KBM-7 (cell line): ENCODE data around the gene PRSS21.

ENCODE experiments used
- DNase-seq: peaks from one replicate; pipeline ENCODE4 v3.0.0-alpha.2; 2015
- in situ Hi-C: fragments of 300-500 bp; cut with MboI; formaldehyde crosslinking; loops from 2 replicates; pipeline ENCODE4 v1.14.3; 2020; ENCODE audit warnings: low sequenced_read_pairs, low pct_unique_long_range_greater_than_20kb, mixed read lengths

PRSS21 gene

DNA sequence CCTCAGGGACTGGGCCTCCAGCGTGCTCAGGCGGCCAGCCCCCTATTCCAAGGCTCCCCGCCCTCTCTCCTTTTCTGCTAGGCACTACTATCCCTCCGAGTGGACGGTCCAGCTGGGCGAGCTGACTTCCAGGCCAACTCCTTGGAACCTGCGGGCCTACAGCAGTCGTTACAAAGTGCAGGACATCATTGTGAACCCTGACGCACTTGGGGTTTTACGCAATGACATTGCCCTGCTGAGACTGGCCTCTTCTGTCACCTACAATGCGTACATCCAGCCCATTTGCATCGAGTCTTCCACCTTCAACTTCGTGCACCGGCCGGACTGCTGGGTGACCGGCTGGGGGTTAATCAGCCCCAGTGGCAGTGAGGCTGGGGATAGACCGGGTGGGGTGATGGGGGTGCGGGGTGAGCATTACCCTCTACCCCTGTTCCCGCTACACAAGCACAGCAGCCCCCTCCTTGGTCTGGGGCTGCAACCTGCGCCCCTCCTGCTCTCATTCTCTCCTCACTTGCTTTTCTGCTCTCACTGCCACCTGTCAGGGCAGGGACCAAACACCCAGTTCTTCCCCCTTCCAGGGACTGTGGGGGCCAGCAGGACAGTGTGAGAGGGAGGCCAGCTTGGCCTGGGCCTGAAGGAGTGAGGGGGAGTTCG, 17.7 kb upstream of the PRSS21 start:
- in situ Hi-C loops: no loop called here
- no peak for DNase-seq

DNA sequence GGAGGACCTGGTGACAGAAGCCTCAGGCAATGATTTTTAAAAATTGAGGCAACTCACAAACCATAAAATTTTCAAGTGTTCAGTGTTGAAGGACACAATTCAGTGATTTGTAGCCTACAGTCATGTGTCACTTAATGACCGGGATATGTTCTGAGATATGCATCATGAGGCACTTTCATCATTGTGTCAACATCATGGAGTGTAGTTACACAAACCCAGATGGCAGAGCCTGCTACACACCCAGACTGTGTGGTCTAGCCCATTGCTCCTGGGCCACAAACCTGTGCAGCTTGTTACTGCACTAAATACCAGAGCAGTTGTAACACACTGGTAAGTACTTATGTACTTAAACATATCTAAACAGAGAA, 17.2 kb upstream of the PRSS21 start:
- in situ Hi-C loops: no loop called here
- DNase-seq: no peak

- in situ Hi-C loops: no loop called here
Observed at GRCh38 chr16:2803545-2804195, 13.4 kb upstream of the PRSS21 start.

DNA sequence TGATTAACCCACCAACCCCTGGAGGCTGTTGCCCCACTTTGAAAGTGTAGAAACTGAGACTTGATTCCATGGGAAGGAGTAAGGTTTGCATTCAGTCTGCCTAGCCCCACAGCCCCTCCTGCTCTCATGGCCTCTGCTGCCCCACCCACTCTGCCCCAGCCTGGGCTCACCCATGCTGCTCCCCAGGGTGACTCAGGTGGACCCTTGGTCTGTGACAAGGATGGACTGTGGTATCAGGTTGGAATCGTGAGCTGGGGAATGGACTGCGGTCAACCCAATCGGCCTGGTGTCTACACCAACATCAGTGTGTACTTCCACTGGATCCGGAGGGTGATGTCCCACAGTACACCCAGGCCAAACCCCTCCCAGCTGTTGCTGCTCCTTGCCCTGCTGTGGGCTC, 12.3 kb upstream of the PRSS21 start:
- no peak for DNase-seq
- in situ Hi-C loops: no loop called here

More at GRCh38 chr16:2803545-2804195, 13.4 kb upstream of the PRSS21 start:
- no peak for DNase-seq

- in situ Hi-C loops: no loop called here
- no peak for DNase-seq
Observed at GRCh38 chr16:2806286-2806685, 10.8 kb upstream of the PRSS21 start.

DNA sequence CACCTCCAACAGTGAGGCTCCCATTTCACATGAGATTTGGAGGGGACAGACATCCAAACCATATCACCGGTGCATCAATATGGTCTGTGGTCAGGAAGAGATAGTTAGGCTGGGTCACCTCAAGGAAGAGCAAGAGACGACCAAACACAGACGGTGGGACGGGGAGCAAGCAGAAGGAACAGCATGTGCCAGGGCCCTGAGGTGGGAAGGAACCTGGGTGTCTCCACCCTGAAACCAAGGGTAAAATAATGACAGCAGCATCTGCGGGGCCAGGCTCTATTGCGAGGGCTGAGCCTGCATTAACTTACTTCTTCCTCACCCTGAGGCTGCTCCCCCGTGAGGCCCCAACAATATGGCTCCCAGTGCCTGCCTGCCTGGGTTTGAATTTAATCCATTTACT, 8.9 kb upstream of the PRSS21 start:
- DNase-seq: no peak
- in situ Hi-C loops: no loop called here

GRCh38 chr16:2809149-2809760, 7.8 kb upstream of the PRSS21 start:
- DNase-seq: no peak
- in situ Hi-C loops: no loop called here

GRCh38 chr16:2810651-2811050, 6.4 kb upstream of the PRSS21 start:
- DNase-seq: no peak
- in situ Hi-C loops: no loop called here

- in situ Hi-C loops: no loop called here
- DNase-seq: no peak
Observed at GRCh38 chr16:2811703-2812471, 5.2 kb upstream of the PRSS21 start.

- in situ Hi-C loops: no loop called here
Observed at GRCh38 chr16:2813771-2814221, 3.2 kb upstream of the PRSS21 start.

GRCh38 chr16:2814551-2815298, 2.3 kb upstream of the PRSS21 start:
- in situ Hi-C loops: no loop called here
- no peak for DNase-seq

More at GRCh38 chr16:2813771-2814221, 3.2 kb upstream of the PRSS21 start:
- DNase-seq: no peak

- in situ Hi-C loops: no loop called here
- no peak for DNase-seq
Observed at GRCh38 chr16:2815299-2815771, 1.7 kb upstream of the PRSS21 start.

- no peak for DNase-seq
- in situ Hi-C loops: no loop called here
Observed at GRCh38 chr16:2817340-2818271, 569 bp downstream of the PRSS21 start.

GRCh38 chr16:2818272-2818876, 1.3 kb downstream of the PRSS21 start:
- in situ Hi-C loops: no loop called here
- no peak for DNase-seq

- no peak for DNase-seq
- in situ Hi-C loops: no loop called here
Observed at GRCh38 chr16:2819179-2819938, 2.3 kb downstream of the PRSS21 start.

- in situ Hi-C loops: no loop called here
- DNase-seq: no peak
Observed at GRCh38 chr16:2819939-2820835, 3.1 kb downstream of the PRSS21 start.
